Skeletal muscle tissue (tissue), 4 donors: ENCODE data around the gene CALM3. TPM values are rescaled to one million over a fixed set of nuclear protein-coding genes. Genes with fewer than 3 reads are reported as not detected.

Experiments
- H3K27ac ChIP-seq: one replicate; pipeline ENCODE4 v1.7.0; 2013; ENCODE audit warnings: mild to moderate bottlenecking, low read depth, low read length, inconsistent platforms
- H3K27me3 ChIP-seq, 3 donors: one replicate each; pipeline ENCODE4 v1.7.0; 2013; ENCODE audit warnings: low read length in 3 of 3; ENCODE audit not compliant: control insufficient read depth in 3 of 3, insufficient read depth in 3 of 3
- H3K36me3 ChIP-seq, 3 donors: one replicate each; pipeline ENCODE4 v1.7.0; 2013; ENCODE audit warnings: low read length in 3 of 3; ENCODE audit not compliant: control insufficient read depth in 3 of 3, insufficient read depth in 3 of 3
- H3K4me1 ChIP-seq, 3 donors: one replicate each; pipeline ENCODE4 v1.7.0; 2013; ENCODE audit warnings: low read length in 3 of 3, mild to moderate bottlenecking in 3 of 3; ENCODE audit not compliant: control insufficient read depth in 3 of 3, insufficient read depth in 3 of 3
- H3K4me3 ChIP-seq, 3 donors: one replicate each; pipeline ENCODE4 v1.7.0; 2013; ENCODE audit warnings: low read length in 3 of 3
- H3K9ac ChIP-seq, 3 donors: one replicate each; pipeline ENCODE4 v1.7.0; 2013; ENCODE audit warnings: low read length in 3 of 3, mild to moderate bottlenecking in 3 of 3, moderate library complexity in 2 of 3, low read depth in 1 of 3
- H3K9me3 ChIP-seq, 3 donors: one replicate each; pipeline ENCODE4 v1.7.0; 2013; ENCODE audit warnings: low read length in 3 of 3; ENCODE audit not compliant: control insufficient read depth in 3 of 3
- total RNA-seq: library from RNA; depleted of rRNA; stranded (reverse); fragments of >200 nt; gene quantifications from one replicate; pipeline ENCODE4 v1.2.3, GENCODE V29; 2014
- donor health status: Osteomylitis.

Gene CALM3
- total RNA-seq, 1 donor from 2014 or later = 55.3 TPM

- no peak overlapping the region for H3K9ac ChIP-seq
- no peak overlapping the region for H3K27ac ChIP-seq
- no peaks in the 10 kb centered on the region for H3K36me3 ChIP-seq
- H3K4me3 ChIP-seq = no peak overlapping the region
- H3K27me3 ChIP-seq = no peaks in the 10 kb centered on the region
- H3K4me1 ChIP-seq = peaks cover 3 to 8% (median 6%) of the 10 kb centered on the region in 3 donors
- H3K9me3 ChIP-seq = peaks cover 0 to 4% (median 1%) of the 10 kb centered on the region in 3 donors
Measured at GRCh38 chr19:46596008-46596407, 5.1 kb upstream of the CALM3 start.

GRCh38 chr19:46598372-46598917, 2.7 kb upstream of the CALM3 start:
- H3K27ac ChIP-seq = no peak overlapping the region
- H3K9ac ChIP-seq = no peak overlapping the region
- H3K9me3 ChIP-seq = peaks cover 0 to 4% (median 1%) of the 10 kb centered on the region in 3 donors
- peaks cover 18 to 21% (median 19%) of the 10 kb centered on the region in 3 donors for H3K4me1 ChIP-seq
- H3K4me3 ChIP-seq = no peak overlapping the region
- no peaks in the 10 kb centered on the region for H3K27me3 ChIP-seq
- no peaks in the 10 kb centered on the region for H3K36me3 ChIP-seq

GRCh38 chr19:46599716-46600373, 1.3 kb upstream of the CALM3 start:
- H3K9ac ChIP-seq = peak overlapping the region; percentile 96 to 100 (median 99)
- no peaks in the 10 kb centered on the region for H3K27me3 ChIP-seq
- H3K4me1 ChIP-seq = peaks cover 27 to 31% (median 30%) of the 10 kb centered on the region in 3 donors
- peak overlapping the region; percentile 85 to 97 (median 94) for H3K4me3 ChIP-seq
- no peaks in the 10 kb centered on the region for H3K36me3 ChIP-seq
- peak overlapping the region; percentile 98 for H3K27ac ChIP-seq
- H3K9me3 ChIP-seq = peaks cover 0 to 4% (median 1%) of the 10 kb centered on the region in 3 donors

GRCh38 chr19:46600384-46601317, 479 bp upstream of the CALM3 start:
- peaks cover 2 to 3% (median 2%) of the 10 kb centered on the region in 3 donors for H3K36me3 ChIP-seq
- peaks cover 0 to 4% (median 1%) of the 10 kb centered on the region in 3 donors for H3K9me3 ChIP-seq
- H3K27me3 ChIP-seq = no peaks in the 10 kb centered on the region
- peak overlapping the region; percentile 99 to 100 (median 99) for H3K9ac ChIP-seq
- peaks cover 30 to 39% (median 34%) of the 10 kb centered on the region in 3 donors for H3K4me1 ChIP-seq
- peak overlapping the region; percentile 98 for H3K27ac ChIP-seq
- peak overlapping the region; percentile 85 to 97 (median 94) for H3K4me3 ChIP-seq

- no peaks in the 10 kb centered on the region for H3K27me3 ChIP-seq
- peaks cover 21 to 22% (median 22%) of the 10 kb centered on the region in 3 donors for H3K36me3 ChIP-seq
- peak overlapping the region; percentile 87 to 94 (median 90) for H3K4me3 ChIP-seq
- H3K27ac ChIP-seq = peak overlapping the region; percentile 98
- peak overlapping the region; percentile 86 to 99 (median 98) for H3K9ac ChIP-seq
- peaks cover 30 to 49% (median 43%) of the 10 kb centered on the region in 3 donors for H3K4me1 ChIP-seq
- peaks cover 0 to 4% (median 1%) of the 10 kb centered on the region in 3 donors for H3K9me3 ChIP-seq
Measured at GRCh38 chr19:46602392-46603194, 1.5 kb downstream of the CALM3 start.

- peak overlapping the region; percentile 87 to 94 (median 90) for H3K4me3 ChIP-seq
- peak overlapping the region; percentile 98 for H3K27ac ChIP-seq
- H3K4me1 ChIP-seq = peaks cover 30 to 49% (median 43%) of the 10 kb centered on the region in 3 donors
- H3K36me3 ChIP-seq = peaks cover 27 to 28% (median 28%) of the 10 kb centered on the region in 3 donors
- H3K9ac ChIP-seq = peak overlapping the region; percentile 86 to 99 (median 98)
- peaks cover 0 to 4% (median 1%) of the 10 kb centered on the region in 3 donors for H3K9me3 ChIP-seq
- H3K27me3 ChIP-seq = no peaks in the 10 kb centered on the region
Measured at GRCh38 chr19:46603195-46603637, 2.1 kb downstream of the CALM3 start.

- Histone ChIP-seq H3K4me3 (peak overlapping the region in 2 of 3 donors; percentile 35 to 90), H3K9me3 (peaks cover 0 to 2% (median under 1%) of the 10 kb centered on the region in 3 donors), H3K36me3 (peaks cover 33 to 34% (median 34%) of the 10 kb centered on the region in 3 donors), H3K27me3 (no peaks in the 10 kb centered on the region), H3K4me1 (peaks cover 30 to 49% (median 43%) of the 10 kb centered on the region in 3 donors), H3K9ac (peak overlapping the region; percentile 86 to 99 (median 98)), H3K27ac (peak overlapping the region; percentile 98)
Measured at GRCh38 chr19:46603752-46604231, 2.7 kb downstream of the CALM3 start.

GRCh38 chr19:46604781-46605355, 3.7 kb downstream of the CALM3 start:
- Histone ChIP-seq H3K4me1 (peaks cover 30 to 49% (median 43%) of the 10 kb centered on the region in 3 donors), H3K4me3 (no peak overlapping the region), H3K9me3 (no peaks in the 10 kb centered on the region), H3K36me3 (peaks cover 43 to 45% (median 44%) of the 10 kb centered on the region in 3 donors), H3K27ac (no peak overlapping the region), H3K27me3 (no peaks in the 10 kb centered on the region), H3K9ac (peak overlapping the region in 2 of 3 donors; percentile 45 to 64)
